Measurements from ENCODE around the gene DMRTB1.

Gene DMRTB1

DNA sequence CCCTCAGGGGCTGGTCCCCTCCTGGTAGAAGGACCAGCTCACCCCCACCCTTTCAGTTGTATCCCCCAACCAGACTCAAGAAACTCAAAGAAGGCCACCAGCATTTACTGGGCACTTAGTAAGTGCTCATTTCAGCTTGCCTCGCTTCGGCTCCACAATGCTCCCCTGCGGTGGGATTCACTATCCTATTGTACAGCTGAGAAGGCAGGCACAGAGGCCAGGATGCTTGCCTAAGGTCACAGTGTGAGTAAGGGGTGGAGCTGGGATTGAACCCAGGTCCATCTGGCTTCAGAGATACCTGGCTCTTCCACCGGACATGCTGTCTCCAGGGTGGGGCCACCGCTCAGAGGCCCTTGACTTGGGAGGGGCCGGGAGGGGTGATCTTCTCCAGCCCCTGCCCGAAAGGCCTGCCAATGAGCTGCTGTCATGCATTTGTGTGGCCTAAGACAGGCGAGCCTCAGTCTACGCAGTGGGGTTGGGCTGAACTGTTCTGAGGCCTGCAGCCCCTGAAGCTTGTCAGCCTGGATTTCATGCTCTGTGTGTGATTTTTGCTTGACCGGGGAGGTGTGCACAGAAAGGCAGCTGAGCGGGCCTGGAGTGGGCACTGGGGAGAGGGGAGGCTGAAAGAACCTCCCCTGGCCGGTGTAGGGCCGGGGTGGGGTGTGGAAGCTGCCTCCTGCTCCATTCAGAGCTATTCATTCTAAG, 48.1 kb downstream of the DMRTB1 start:
- DNase-seq (ENCODE audit: extremely low read depth in 1 of 2, low read depth in 1 of 2), result no peak

DNA sequence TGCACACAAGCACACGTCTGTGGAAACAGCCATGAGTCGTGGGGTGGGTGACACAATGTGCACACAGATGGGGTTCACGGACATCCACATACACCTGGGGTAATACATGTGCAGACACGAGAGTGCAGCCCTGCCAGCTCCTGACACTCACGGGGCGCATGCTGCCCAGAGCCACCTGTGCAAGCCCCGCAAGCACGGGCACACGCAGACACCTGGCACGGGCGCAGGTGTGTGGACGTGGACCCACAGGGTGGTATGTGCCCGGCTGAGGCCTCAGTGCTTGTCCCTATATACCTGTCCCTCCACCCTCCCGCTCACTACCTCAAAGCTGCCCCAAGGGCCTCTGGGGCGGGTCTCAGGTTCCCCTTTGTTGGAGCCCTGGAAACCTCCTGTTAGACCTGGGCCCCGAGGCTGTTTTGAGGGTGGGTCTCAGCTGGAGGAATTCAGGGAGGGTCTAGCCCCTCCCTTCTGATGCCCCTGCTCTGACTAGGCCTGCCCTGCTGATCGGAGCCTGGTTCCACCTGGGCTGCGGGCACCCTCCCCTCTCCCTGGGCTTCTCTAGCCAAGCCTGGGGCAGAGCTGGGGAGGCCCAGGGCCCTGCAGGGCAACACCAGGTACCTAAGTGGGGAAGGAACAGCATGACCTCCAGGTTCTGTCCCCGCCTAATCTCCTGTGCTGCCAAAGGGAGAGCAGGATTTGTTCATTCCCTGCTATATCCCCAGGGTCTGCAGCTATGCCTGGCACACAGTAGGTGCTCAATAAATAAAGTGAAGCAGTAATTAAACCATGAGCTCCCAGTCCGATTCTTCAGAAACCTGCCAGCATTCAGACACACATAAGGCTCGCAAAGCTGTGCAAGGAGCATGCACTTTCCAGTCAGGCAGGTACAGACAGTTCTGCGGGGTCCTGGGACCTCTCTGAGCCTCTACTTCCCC, 49.1 kb downstream of the DMRTB1 start:
- no peak for DNase-seq (ENCODE audit: extremely low read depth in 1 of 2, low read depth in 1 of 2)

DNA sequence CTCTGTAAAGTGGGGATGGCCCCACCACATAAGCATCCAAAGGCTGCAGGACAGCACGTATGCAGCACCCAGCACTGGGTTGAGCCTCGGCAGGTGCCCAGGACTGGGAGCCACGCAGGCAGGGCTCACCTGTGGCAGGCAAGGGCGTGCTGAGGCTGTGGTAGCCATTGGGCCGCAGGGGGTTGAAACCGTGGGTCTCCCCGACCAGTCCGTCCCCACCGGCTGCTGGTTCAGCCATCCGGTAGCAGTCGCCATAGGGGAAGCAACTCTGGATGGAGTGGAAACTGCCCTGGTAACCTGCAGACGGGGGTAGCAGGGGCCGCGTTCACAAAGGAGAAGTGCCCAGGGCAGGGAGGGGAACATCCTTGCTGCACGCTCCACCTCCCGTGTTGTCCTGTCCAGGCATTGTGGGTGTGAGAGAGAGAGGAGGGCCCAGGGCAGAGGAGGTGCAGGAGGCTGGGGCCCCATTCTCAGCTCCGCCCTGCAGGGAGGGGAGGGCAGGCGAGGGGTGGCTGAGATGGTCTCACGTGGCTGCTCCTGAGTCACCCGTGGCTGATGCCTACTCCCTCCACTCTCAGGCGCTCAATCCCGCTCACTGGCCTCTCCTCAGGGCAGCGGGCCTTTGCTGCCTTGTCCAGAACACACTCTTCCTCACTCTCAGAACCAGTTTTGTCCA, 49.9 kb downstream of the DMRTB1 start:
- DNase-seq (ENCODE audit: extremely low read depth in 1 of 2, low read depth in 1 of 2), result no peak

- no peak for DNase-seq (ENCODE audit: extremely low read depth in 1 of 2, low read depth in 1 of 2)
Observed at GRCh38 chr1:53509775-53510174, 50.6 kb downstream of the DMRTB1 start.

GRCh38 chr1:53510215-53510614, 51.0 kb downstream of the DMRTB1 start:
- no peak for DNase-seq (ENCODE audit: extremely low read depth in 1 of 2, low read depth in 1 of 2)

- no peak for DNase-seq (ENCODE audit: extremely low read depth in 1 of 2, low read depth in 1 of 2)
Observed at GRCh38 chr1:53511323-53511932, 52.2 kb downstream of the DMRTB1 start.

GRCh38 chr1:53511933-53512806, 53.0 kb downstream of the DMRTB1 start:
- no peak for DNase-seq (ENCODE audit: extremely low read depth in 1 of 2, low read depth in 1 of 2)

- DNase-seq (ENCODE audit: extremely low read depth in 1 of 2, low read depth in 1 of 2), result no peak
Observed at GRCh38 chr1:53512807-53513755, 53.9 kb downstream of the DMRTB1 start.

- no peak for DNase-seq (ENCODE audit: extremely low read depth in 1 of 2, low read depth in 1 of 2)
Observed at GRCh38 chr1:53513846-53514245, 54.6 kb downstream of the DMRTB1 start.

DNA sequence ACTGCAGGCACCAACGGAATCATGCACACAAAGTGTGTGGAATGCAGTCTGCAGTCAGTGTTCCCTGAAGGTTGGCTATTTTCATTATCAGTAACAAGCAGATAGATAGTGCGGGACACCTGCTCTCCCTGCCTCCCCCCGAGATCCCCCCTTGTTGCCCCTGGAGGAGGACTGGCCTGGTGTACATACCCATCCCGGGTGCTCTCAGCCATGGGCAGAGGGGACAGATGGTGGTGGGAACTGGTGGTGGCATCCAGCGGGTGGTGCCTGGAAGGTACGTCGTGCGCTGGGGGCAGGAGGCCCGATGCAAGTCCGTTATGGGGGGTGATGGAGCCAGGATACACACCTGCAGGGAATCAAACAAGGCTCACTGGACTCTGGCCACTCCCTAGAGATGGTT, 55.2 kb downstream of the DMRTB1 start:
- no peak for DNase-seq (ENCODE audit: extremely low read depth in 1 of 2, low read depth in 1 of 2)

DNA sequence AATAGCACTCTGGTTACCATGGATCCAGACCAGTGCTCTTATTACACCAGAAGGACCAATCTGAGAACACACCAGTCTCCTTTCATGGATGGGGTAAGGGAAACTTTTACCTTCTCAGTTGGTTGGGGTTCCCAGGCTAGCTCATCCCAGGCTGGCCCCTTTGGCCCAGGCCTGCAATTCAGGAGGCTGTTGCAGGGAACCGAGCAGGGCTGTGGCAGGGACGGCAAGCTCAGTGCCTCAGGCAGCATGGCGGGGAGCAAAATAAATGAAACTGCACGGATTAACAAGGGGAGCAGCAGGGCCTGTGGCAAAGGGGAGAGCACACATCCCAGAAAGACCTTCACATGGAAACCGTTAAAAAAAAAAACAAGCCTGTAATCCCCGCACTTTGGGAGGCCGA, 57.0 kb downstream of the DMRTB1 start:
- DNase-seq (ENCODE audit: extremely low read depth in 1 of 2, low read depth in 1 of 2), result no peak
